GM12874 (cell line): Measurements from ENCODE around the gene ZNF407.

ENCODE experiments used
- TF ChIP-seq, protein P1 (sequence below): IDR thresholded peaks from 2 replicates; pipeline ENCODE4 v1.5.1; 2011; ENCODE audit warnings: low read depth, mild to moderate bottlenecking, control low read depth, low read length, moderate library complexity; ENCODE audit not compliant: insufficient read depth

The ZNF407 gene

DNA sequence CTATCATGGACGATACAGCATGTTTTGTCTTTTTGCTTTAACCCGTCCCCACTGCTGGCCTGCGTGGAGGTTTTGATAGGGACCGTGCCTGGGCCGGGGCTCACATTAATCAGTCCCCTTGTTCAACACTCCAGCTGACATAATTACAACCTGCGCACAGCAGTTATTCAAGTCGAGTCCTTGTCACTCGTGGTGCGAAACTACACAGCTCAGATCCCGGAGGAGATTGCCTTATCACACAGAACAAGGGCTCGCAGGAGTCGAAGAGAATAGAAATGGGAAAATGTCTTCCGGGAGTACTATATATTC is 304.4 kb downstream of the ZNF407 start:
- TF ChIP-seq, protein P1, sequence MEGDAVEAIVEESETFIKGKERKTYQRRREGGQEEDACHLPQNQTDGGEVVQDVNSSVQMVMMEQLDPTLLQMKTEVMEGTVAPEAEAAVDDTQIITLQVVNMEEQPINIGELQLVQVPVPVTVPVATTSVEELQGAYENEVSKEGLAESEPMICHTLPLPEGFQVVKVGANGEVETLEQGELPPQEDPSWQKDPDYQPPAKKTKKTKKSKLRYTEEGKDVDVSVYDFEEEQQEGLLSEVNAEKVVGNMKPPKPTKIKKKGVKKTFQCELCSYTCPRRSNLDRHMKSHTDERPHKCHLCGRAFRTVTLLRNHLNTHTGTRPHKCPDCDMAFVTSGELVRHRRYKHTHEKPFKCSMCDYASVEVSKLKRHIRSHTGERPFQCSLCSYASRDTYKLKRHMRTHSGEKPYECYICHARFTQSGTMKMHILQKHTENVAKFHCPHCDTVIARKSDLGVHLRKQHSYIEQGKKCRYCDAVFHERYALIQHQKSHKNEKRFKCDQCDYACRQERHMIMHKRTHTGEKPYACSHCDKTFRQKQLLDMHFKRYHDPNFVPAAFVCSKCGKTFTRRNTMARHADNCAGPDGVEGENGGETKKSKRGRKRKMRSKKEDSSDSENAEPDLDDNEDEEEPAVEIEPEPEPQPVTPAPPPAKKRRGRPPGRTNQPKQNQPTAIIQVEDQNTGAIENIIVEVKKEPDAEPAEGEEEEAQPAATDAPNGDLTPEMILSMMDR: no peak

DNA sequence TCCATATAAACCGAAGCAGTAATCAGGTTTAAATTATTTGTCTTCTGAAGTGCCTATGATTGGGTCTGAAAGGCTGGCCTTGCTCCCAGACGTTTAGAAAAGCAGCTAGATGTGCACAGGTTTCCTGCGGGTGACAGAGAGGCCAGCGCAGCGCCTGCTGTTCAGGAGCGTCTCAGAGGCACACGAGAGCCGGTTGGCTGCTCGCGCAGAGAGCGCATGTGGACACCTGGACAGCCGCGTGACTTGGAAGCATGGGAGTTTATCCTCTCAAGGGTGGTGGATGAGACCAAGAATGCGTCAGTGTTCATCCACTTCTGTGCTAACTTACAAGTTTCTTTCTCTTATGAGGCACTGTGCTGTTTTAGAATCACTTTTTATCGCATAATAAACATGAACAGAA is 307.6 kb downstream of the ZNF407 start:
- TF ChIP-seq, protein P1: no peak

DNA sequence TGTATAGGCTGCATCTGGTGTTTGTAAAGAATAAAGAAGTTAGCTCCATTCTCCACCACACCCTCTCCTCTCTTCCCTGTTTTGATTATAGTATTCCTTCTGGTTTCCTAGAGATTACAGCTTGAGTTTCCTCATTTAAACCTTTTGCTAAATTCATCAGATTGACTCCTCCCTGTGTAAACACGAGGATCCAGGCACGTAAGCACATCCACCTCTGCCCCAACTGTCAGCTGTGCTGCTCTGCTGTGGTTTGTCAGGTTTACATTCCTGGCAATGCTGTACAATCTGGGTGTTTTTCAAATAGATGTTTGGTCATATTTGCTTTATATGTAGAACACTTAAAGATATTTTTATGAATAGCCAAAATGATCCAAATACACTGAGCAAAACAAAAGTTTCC is 308.5 kb downstream of the ZNF407 start:
- TF ChIP-seq, protein P1: no peak

DNA sequence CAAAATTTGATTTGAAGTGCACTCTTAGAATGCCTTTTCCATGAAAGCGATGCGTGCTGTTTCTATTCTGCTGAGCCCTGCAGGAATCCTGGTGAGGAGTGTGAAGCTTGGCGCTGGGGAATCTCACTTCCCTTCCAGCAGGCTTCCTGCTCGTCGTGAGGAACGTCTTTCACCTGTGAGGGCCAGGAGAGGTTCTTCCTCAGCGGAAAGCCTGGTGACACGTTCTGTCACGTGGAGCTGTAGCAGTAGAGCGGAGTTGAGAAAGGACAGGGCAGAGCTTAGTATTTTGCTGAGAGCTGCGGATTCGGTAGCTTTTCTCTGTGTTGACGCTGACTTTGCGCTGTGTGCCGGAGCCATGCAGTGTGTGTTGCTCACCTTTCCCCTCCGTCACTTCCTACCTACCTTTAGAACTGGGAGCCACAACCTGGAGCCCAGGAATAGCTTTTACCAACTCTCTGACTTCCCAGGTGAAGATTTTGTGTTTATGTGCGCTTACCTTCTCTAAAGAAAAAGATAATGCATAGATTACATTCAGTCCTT is 316.5 kb downstream of the ZNF407 start:
- TF ChIP-seq, protein P1: no peak

DNA sequence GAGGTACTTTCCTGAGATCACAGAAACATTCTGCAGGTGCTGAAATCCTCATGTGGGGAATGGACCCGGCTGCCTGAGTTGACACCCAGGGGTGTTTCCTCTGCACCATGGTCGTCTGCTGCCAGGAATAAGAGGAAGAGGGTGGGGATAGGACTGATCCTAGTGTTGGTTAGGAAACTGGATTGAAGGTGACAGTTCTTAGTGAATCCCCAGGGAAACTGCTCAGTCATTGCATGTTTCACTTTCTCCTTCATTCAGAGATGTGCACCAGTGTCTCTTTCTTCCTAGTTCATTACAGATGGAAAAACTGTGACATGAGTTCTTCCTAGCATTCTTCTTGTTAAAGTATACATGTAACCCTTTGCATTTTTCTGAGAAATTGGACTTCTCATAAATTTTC is 317.0 kb downstream of the ZNF407 start:
- TF ChIP-seq, protein P1: no peak

DNA sequence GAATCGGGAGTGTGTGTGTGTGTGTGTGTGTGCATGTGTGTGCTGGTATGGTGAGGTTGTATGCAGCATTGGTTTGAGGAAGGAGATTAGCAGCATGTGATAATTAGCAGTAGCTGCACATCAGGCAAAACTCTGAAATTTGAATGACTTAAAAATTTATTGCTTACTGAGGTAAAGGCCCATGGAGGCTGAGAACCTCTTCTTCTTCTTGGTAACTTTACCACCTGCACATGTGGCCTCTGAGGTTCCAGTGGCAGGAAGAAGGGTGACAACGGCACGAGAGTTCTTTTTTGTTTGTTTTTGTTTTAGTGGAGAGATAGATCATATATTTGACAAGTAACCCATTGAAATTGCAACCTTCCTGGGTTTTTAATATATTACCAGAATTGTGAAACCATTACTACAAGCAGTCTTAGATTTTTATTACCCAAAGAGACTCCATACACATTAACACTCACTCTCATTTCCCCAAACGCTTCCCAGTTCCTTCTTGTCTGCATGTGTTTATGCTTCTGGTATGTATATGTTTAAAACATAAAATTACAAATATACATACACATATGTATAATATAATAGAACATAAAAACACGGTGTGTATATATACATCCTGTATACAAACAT is 319.2 kb downstream of the ZNF407 start:
- TF ChIP-seq, protein P1: no peak

DNA sequence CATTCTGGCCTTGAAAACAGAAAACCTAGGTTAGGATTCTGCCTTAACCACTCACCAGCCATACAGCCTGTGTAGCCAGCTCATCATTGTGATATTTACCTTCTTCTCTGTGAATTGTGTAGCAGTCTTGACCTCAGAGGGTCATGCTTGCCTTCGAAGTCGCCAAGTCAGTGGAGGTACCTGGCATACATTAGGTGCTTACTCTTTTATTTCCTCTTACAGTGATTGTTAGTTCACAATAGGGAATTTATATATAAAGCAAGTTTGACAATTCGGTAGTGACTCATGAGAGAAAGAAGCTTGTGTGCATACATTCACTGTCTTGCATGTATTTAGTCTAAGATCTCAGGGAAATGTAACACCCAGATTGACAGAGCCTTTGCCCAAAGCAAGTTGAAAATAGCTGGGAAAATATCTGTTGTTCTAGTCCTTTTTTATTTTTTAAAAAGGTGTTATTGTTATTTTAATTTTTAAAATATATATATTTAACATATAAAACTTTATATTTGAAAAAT is 320.7 kb downstream of the ZNF407 start:
- TF ChIP-seq, protein P1: no peak
